SU-DHL-6 (cell line): Measurements from ENCODE around the gene ZG16B.

ENCODE experiments used
- H2AFZ ChIP-seq: fragments of 200-600 bp; sonication (generic); 2 replicates; pipeline ENCODE4 v1.6.1; 2014; ENCODE audit warnings: low read depth, mild to moderate bottlenecking, moderate library complexity, mixed read lengths, antibody characterized with exemption, low read length; ENCODE audit not compliant: severe bottlenecking
- H3F3A ChIP-seq: fragments of 200-600 bp; shearing (Covaris generic); 2 replicates; pipeline ENCODE4 v1.6.0; 2016; ENCODE audit warnings: antibody characterized with exemption, mild to moderate bottlenecking; ENCODE audit not compliant: insufficient read depth
- H3K27ac ChIP-seq: fragments of 200-600 bp; sonication (generic); 2 replicates; pipeline ENCODE4 v1.5.1; 2016; ENCODE audit warnings: low read depth, mild to moderate bottlenecking, low read length, moderate library complexity, mixed read lengths
- H3K27me3 ChIP-seq: fragments of 200-600 bp; sonication (generic), shearing (Covaris generic); 2 replicates; pipeline ENCODE4 v1.6.0; 2014; ENCODE audit warnings: mild to moderate bottlenecking, low read length
- H3K36me3 ChIP-seq: fragments of 200-600 bp; sonication (generic); 2 replicates; pipeline ENCODE4 v1.6.1; 2014; ENCODE audit warnings: mild to moderate bottlenecking, low read length, mixed read lengths
- H3K4me2 ChIP-seq: fragments of 300-600, 200-600 bp; shearing (Covaris generic), sonication (generic); 2 replicates; pipeline ENCODE4 v1.6.0; 2014; ENCODE audit warnings: low read length, low read depth, mild to moderate bottlenecking; ENCODE audit not compliant: poor library complexity, severe bottlenecking
- H3K4me3 ChIP-seq: fragments of 200-600 bp; sonication (generic); 2 replicates; pipeline ENCODE4 v1.5.1; 2014; ENCODE audit warnings: antibody characterized with exemption, low read length, mild to moderate bottlenecking, mixed read lengths; ENCODE audit not compliant: insufficient read depth, poor library complexity, severe bottlenecking
- H3K79me2 ChIP-seq: fragments of 200-600 bp; sonication (generic); 2 replicates; pipeline ENCODE4 v1.6.1; 2014; ENCODE audit warnings: mild to moderate bottlenecking, low read length, moderate library complexity; ENCODE audit not compliant: insufficient read depth
- H3K9ac ChIP-seq: fragments of 200-600 bp; sonication (generic); 2 replicates; pipeline ENCODE4 v1.7.0; 2014; ENCODE audit warnings: mild to moderate bottlenecking, low read length
- H3K9me2 ChIP-seq: fragments of 200-600 bp; sonication (generic); replicated peaks from 2 replicates; pipeline ENCODE4 v1.6.1; 2014; ENCODE audit warnings: low read length; ENCODE audit not compliant: insufficient read depth
- H3K9me3 ChIP-seq: fragments of 200-600 bp; sonication (generic); 2 replicates; pipeline ENCODE4 v1.6.1; 2014; ENCODE audit warnings: low read length, mixed read lengths; ENCODE audit not compliant: insufficient read depth
- H4K20me1 ChIP-seq: fragments of 200-600 bp; sonication (generic); 2 replicates; pipeline ENCODE4 v1.6.1; 2014; ENCODE audit warnings: low read depth, mild to moderate bottlenecking, antibody characterized with exemption, low read length, moderate library complexity, mixed read lengths
- EZH2phosphoT487 ChIP-seq: fragments of 200-600 bp; sonication (generic), shearing (Covaris generic); conservative IDR thresholded peaks from 2 replicates; pipeline ENCODE4 v1.6.1; 2018; ENCODE audit warnings: mild to moderate bottlenecking, antibody characterized with exemption, low read length, moderate library complexity, mixed read lengths
- TF ChIP-seq, protein P1 (sequence below): fragments of 200-600 bp; sonication (generic); IDR thresholded peaks from one replicate; pipeline ENCODE4 v1.5.1; 2017; ENCODE audit warnings: antibody characterized with exemption, mild to moderate bottlenecking, low read length, moderate library complexity; ENCODE audit not compliant: insufficient read depth, poor library complexity, severe bottlenecking

ZG16B gene

DNA sequence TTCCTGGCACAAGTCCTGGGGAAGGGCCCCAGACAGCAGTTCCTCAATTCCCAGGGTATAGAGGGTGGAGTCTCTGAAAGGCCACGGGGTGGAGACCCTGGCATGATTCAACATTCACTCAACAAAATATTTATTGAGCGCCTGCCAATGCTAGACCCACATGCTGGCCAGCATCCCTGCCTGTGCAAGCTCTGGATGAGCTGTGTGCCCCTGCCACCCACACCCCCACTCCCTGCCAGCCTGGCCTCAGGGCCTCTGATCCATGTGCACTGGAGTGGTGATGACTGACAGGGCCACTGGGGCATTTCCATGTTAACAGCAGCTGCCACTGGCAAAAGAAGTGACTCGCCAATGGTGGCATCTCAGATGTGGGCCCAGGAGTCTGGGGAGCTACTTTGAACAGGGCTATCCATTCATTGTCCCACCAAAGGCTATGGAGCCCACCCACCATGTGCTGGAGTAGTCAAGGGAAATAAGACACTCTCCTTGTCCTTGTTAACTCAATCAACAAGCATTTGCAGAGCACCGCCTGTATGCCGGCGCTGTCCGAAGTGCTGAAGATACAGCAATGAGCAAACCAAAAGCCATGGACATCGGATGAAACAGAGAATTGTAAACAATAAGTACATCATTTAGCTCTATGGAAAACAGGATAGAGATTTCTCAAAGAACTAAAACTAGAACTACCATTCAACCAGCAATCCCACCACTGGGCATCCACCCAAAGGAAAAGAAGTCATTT, 30.9 kb downstream of the ZG16B start:
- no peaks in the 10 kb centered on the region for H3F3A ChIP-seq
- no peak overlapping the region for H3K4me3 ChIP-seq
- no peak overlapping the region for H3K27ac ChIP-seq
- H3K36me3 ChIP-seq: no peaks in the 10 kb centered on the region
- no peaks in the 10 kb centered on the region for H3K79me2 ChIP-seq
- H3K9ac ChIP-seq: no peak overlapping the region
- H2AFZ ChIP-seq: no peak overlapping the region
- H3K9me2 ChIP-seq: no peaks in the 10 kb centered on the region
- TF ChIP-seq EZH2phosphoT487: no peak
- TF ChIP-seq, protein P1, sequence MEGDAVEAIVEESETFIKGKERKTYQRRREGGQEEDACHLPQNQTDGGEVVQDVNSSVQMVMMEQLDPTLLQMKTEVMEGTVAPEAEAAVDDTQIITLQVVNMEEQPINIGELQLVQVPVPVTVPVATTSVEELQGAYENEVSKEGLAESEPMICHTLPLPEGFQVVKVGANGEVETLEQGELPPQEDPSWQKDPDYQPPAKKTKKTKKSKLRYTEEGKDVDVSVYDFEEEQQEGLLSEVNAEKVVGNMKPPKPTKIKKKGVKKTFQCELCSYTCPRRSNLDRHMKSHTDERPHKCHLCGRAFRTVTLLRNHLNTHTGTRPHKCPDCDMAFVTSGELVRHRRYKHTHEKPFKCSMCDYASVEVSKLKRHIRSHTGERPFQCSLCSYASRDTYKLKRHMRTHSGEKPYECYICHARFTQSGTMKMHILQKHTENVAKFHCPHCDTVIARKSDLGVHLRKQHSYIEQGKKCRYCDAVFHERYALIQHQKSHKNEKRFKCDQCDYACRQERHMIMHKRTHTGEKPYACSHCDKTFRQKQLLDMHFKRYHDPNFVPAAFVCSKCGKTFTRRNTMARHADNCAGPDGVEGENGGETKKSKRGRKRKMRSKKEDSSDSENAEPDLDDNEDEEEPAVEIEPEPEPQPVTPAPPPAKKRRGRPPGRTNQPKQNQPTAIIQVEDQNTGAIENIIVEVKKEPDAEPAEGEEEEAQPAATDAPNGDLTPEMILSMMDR: no peak
- H3K4me2 ChIP-seq: no peak overlapping the region
- H3K27me3 ChIP-seq: no peaks in the 10 kb centered on the region
- H3K9me3 ChIP-seq: no peaks in the 10 kb centered on the region
- H4K20me1 ChIP-seq: no peaks in the 10 kb centered on the region

DNA sequence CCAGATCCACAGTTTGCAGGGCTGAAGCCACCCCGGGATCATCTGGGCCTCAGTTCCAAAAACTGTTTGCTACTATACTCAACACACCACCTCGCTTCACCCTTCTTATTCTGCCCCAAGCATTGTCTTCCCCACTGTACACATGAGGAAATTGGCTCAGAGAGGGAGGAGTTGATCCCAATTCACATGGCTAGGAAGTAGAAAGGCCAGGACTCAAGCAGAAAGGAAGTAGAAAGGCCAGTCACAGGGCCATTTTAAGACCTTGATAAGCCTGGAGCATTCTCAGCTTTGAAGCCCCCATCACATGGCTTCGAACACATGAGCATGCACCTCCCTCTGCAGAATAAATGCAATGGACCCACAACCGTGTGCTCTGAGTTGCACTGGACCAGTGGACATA, 35.5 kb downstream of the ZG16B start:
- no peak for TF ChIP-seq EZH2phosphoT487
- TF ChIP-seq, protein P1: no peak
- no peaks in the 10 kb centered on the region for H3K27me3 ChIP-seq
- H3K36me3 ChIP-seq: no peaks in the 10 kb centered on the region
- no peak overlapping the region for H3K4me2 ChIP-seq
- no peaks in the 10 kb centered on the region for H4K20me1 ChIP-seq
- H3K9ac ChIP-seq: no peak overlapping the region
- no peaks in the 10 kb centered on the region for H3K9me2 ChIP-seq
- H3K9me3 ChIP-seq: no peaks in the 10 kb centered on the region
- peaks cover 4% of the 10 kb centered on the region; the same call in 1 of the 2 replicates for H3F3A ChIP-seq
- H3K27ac ChIP-seq: no peak overlapping the region
- no peak overlapping the region for H2AFZ ChIP-seq
- no peaks in the 10 kb centered on the region for H3K79me2 ChIP-seq
- no peak overlapping the region for H3K4me3 ChIP-seq

DNA sequence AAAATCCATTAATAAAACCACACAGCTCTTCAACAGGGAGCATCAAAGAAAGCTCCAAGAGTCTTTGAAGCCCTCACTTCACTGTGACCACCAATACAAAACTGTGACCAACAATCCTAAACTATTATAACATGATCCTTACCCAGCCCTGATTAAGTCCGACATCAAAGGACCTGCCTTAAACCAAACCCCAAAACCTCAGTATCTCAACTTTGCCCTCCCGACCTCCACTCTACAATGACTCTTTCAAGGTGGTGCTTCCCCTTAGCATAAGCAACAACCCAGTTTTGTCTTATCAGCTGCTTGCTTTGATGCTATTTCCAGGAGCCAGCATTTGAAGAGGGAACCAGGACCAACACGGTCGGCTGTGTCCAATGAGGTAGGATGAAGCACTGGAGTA, 36.3 kb downstream of the ZG16B start:
- Histone ChIP-seq H3K9me2 (no peaks in the 10 kb centered on the region), H3K36me3 (no peaks in the 10 kb centered on the region), H3K9me3 (no peaks in the 10 kb centered on the region), H3F3A (peaks cover 4% of the 10 kb centered on the region; the same call in 1 of the 2 replicates), H3K4me3 (no peak overlapping the region), H2AFZ (no peak overlapping the region), H3K79me2 (no peaks in the 10 kb centered on the region), H3K27ac (no peak overlapping the region), H4K20me1 (no peaks in the 10 kb centered on the region), H3K27me3 (no peaks in the 10 kb centered on the region), H3K9ac (no peak overlapping the region), H3K4me2 (no peak overlapping the region)
- TF ChIP-seq, protein P1: no peak
- TF ChIP-seq EZH2phosphoT487: no peak
